Midbrain (tissue), 1 donor: ENCODE data around the gene PDIA3.
"Not testable (repeated sequence)": the region's sequence is repeated elsewhere in the genome, so short reads cannot be mapped to it uniquely, and the experiment has no call there.

Source experiments
- DNase-seq: peaks from one replicate; lab custom pipeline; 2025; lab: John Stamatoyannopoulos, UW

PDIA3 gene

GRCh38 chr15:43746245-43746902 is at the start of gene PDIA3:
PDIA3 (plus strand) TSS chr15:43746438; CDS start chr15:43746540, 102 bp downstream.
- peak; percentile 96 for DNase-seq

DNA sequence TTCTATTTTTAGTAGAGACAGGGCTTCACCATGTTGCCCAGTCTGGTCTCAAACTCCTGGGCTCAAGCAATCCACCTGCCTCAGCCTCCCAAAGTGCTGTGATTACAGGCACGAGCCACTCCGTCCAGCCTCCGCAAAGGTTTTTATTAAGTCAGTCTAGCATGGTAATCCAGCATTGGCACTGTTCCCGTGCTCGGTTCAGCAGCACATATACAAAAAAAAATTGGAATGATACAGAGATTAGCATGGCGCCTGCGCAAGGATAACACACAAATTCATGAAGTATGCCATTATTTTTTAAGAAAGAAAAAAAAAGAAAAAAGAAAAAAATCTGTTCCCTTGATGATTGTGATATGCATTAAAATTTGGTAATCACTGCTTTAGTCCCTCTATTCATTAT is 44.1 kb upstream of the PDIA3 start:
- no peak for DNase-seq

GRCh38 chr15:43702701-43703424 is 43.4 kb upstream of the PDIA3 start:
- no peak for DNase-seq

DNA sequence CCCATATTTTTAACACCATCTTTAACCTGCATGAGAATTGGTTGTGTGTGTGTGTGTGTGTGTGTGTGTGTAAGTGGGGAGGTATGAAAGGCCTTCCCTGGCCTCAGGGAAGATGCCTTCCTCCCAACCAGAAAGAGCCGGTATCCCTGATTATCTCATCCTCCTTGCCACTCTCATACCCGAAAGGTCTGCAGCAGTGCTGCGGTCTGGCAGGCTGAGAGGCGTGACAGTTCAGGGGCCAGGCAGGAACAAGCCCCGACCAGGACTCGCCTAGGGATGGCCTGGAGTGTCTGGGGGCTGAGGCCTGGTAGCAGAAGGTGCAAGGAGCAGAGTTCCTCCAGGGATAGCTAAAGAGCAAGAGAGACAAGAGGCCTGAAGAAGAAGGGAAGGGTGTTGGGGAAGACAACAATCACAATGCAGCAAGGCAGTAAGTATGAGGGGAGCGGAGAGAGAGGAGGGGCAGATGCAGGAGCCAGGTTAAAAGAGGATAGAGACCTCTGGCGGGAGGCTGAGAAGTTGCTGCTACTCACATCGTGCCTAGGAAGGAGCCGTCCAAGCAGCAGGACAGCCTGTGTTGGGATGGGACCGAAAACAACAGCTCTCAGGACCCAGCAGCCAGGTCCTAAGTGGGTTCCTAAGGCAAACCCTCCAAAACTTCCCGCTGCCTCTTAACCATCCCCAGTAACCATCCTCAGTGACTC is 35.7 kb upstream of the PDIA3 start:
- DNase-seq: not testable (repeated sequence)

DNA sequence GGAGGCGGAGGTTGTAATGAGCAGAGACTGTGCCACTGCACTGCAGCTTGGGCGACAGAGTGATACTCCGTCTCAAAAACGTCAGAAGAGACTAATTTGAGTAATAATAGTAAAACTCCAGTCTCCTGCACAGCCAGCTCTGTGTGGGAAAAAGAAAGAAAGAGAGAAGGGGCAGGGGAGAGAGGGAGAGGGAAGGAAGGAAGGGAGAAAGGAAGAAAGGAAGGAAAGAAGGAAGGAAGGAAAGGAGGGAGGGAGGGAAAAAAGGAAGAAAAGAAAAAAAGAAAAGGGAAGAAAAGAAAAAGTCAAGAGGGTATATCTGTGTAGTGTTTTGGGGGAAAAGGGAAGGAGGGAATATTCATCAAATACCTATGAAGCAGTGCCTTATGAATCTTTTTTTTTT is 23.1 kb upstream of the PDIA3 start:
- DNase-seq: no peak

DNA sequence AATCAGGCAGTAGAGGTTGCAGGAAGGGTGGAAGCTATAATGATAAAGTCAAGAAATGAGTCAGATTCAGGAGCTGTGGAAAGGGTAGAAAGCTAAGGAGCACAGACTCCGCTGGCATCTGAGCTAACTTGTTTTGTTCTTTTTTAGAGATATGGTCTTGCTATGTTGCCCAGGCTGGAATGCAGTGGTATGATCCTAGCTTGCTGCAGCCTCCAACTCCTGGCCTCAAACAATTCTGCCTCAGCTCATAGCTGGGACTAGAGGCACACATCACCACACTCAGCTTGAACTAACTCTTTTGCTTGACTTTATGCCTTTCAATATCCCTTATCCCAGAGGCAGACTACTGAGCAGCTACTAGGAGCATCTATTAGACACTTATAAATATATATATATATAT is 19.9 kb upstream of the PDIA3 start:
- not testable (repeated sequence) for DNase-seq

DNA sequence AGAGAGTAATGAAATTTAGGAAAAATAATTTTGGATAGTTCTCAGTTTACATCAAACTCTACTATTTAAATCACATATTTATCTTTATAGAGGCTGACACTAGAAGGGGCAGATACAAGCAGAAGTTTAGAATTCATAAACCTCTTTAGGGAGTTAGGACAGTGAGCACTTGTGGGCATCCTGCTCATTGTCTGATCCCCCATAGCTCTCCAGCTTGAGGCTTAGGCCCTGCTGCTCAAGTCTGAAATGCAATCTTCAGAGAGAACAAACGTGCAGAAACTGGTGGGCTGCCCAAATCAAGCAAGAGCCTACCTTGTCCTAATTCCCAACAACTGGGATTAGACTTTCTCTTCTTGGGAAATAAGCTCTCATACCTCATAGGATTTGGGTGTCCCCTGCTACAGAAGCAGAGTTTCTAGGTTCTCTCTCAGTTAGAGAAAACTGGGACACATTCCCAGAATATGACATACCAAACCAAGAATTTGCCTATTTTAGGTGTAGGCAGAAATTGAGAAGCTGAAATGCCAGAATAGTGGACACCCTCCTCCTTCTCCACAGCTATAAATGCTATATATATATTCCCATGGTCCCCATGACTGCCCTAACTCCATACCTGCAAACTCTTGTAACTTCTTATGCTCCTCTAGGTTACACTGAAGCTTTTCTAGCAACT is 18.0 kb upstream of the PDIA3 start:
- DNase-seq: not testable (repeated sequence)

DNA sequence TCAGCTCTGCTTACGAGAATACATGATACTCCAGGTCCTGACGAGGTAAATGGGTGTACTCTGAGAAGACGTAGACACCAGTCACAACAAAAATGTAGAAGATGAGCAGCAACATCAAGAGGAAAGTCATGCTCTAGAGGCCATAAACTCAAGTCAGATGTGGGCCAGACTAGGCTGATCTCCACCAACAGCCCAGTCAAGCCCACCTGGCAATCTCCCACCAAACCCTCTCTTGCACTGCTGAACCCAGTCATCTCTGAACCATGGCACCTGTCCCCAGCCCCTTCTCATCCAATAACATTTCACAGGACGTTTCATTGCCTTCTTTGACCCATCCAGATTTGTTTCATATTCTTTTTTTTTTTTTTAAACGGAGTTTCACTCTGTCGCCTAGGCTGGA is 10.8 kb upstream of the PDIA3 start:
- no peak for DNase-seq

GRCh38 chr15:43746903-43747309 is 668 bp downstream of the PDIA3 start:
- not testable (repeated sequence) for DNase-seq

GRCh38 chr15:43748376-43748775 is 2.1 kb downstream of the PDIA3 start:
- no peak for DNase-seq

DNA sequence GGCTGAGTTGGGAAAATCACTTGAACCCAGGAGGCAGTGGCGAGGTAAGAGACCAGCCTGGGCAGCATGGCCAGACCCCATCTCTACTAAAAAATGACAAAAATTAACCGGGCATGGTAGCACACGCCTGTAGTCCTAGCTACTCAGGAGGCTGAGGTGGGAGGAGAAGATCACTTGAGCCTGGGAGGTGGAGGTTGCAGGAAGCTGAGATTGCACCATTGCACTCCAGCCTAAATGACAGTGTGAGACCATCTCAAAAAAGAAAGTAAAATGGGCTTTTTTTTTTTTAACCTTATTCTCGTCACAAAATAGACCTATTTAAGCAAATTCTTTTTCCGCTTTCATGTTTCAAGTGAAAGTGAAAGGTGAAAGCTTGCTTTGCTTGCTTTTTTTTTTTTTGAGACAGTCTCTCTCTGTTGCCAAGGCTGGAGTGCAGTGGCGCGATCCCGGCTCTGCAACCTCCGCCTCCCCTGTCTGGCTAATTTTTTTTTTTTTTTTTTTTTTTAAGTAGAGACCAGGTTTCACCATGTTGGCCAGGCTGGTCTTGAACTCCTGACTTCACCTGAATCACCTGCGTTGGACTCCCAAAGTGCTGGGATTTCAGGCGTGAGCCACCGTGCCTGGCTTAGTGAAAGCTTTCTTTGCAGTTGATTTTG is 3.6 kb downstream of the PDIA3 start:
- no peak for DNase-seq

GRCh38 chr15:43751885-43752284 is 5.6 kb downstream of the PDIA3 start:
- no peak for DNase-seq

- no peak for DNase-seq
Observed at GRCh38 chr15:43762824-43763223, 16.6 kb downstream of the PDIA3 start.

DNA sequence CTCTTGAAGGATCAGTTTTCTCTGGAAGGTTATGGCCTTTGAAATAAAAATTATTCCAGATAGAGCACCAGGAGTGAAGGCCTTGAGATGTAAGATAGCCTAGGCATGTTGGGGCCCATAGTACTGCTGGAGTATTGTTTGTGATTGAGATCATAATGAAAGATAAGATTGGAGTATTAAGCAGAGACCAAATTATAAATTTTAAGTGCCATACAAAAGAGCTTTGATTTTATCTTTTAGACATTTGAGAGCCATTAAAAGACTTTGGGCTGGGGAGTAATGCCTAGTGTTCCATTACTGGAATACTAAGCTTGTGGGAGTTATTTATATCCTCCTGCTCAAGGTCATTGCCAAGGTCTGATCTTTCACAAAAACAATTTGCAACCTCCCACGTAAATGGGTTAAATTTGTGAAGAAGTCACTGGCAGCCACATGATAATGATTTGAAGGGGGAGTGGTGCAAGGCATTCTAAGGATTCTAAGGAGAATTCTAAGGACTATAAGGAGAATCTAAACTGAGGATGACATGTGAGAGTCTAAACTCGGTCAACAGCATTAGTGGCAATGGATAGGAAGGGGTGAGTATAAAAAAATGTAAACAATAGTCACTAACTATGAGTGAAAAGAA is 17.7 kb downstream of the PDIA3 start:
- no peak for DNase-seq

DNA sequence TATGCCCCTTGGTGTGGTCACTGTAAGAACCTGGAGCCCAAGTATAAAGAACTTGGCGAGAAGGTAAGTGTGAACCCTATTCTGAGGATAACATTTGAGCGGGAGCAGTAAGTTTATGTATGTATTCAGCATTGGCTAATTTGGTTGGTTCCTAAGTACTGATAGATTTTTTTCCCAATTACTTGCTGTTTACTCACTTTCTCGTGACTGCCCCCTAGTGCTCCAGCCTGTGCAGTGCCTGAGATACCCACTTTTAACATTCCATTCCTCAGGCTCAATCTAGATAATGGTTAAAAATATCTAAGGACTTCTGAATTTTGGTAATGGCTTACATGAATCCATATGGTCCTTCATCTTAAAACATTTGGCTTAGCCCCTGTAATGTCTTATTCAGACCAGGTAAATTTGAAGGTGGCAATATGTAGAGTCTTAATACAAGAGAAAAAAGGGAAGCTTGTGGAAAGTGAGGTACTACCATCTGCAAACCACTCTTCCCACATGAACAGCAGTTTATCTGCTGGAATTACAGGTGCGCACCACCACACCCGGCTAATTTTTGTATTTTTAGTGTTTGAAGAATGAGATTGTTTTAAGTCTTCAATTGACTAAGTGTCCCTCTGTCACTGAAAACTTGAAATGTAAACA is 23.5 kb downstream of the PDIA3 start:
- peak; percentile 27 for DNase-seq

DNA sequence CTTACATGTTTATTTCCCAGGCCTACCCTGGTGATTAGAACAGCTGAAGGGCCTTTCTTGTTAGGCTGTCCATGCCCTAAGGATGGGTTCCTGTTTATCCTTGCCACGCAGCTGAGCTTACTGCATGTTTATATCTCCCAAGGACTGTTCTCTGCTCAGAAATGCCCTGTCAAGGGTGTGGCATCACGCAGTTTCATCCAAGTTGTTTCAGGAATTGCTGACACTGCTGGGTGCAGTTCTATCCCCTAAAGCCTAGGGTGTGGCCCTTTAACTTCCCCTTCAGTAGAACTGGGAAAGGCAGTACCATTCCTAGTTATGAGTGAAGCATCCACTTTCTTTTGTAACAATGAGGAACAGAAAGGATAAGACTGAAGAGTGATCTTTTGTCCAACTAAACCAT is 25.6 kb downstream of the PDIA3 start:
- no peak for DNase-seq

- DNase-seq: no peak
Observed at GRCh38 chr15:43772624-43773023, 26.4 kb downstream of the PDIA3 start.

GRCh38 chr15:43774062-43774461 is 27.8 kb downstream of the PDIA3 start:
- DNase-seq: no peak

- DNase-seq: no peak
Observed at GRCh38 chr15:43775411-43775965, 29.2 kb downstream of the PDIA3 start.

GRCh38 chr15:43776101-43776717 is 30.0 kb downstream of the PDIA3 start:
- no peak for DNase-seq
